Uterus (tissue), 2 donors: ENCODE results near the gene ZHX3.

ENCODE experiments used
- CTCF ChIP-seq, 4 experiments: fragments of 200-600 bp in 2 of 4; fragments of 450-650 bp in 2 of 4; sonication (generic) in 2 of 4; IDR thresholded peaks; one replicate each; pipeline ENCODE4 v1.5.1; 2016 to 2019; ENCODE audit warnings: antibody characterized with exemption in 4 of 4, mild to moderate bottlenecking in 2 of 4, moderate library complexity in 1 of 4
- POLR2A ChIP-seq, 2 donors: fragments of 450-650 bp; IDR thresholded peaks; one replicate each; pipeline ENCODE4 v1.6.1; 2016; ENCODE audit warnings: antibody characterized with exemption in 2 of 2, mild to moderate bottlenecking in 1 of 2, moderate library complexity in 1 of 2

DNA sequence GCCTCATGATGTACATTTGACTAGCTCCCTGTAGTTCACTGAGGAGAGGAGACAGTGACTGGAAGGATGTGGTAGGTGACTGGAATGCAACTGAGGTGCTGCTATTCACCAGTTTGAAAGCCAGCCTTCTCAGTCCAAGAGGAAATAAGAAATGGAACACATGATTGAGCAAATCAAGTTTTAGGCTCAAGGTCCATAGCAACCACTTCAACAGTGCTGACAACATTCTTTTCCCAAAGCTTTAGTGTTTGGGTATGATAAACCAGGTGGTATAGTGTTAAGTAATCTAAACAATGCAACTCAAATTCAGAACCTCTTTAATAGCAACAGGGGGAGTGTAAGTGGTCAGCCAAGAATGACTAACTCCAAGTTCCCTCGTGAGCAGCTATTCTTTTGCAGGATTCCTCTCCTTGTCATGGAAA is 9.2 kb downstream of the ZHX3 start:
- no peak for TF ChIP-seq CTCF (IDR thresholded peaks at IDR 0.05)
- TF ChIP-seq POLR2A (IDR thresholded peaks at IDR 0.05): no peak
